GM20000 (cell line): ENCODE results near the gene NANOS2.

Experiments
- DNase-seq: peaks from one replicate; pipeline ENCODE4 v3.0.0; 2012; ENCODE audit warnings: low spot score
- TF ChIP-seq, protein P1 (sequence below): IDR thresholded peaks from 2 replicates; pipeline ENCODE4 v1.5.1; 2012; ENCODE audit warnings: mild to moderate bottlenecking, control low read depth; ENCODE audit errors: extremely low read depth, missing control alignments

Gene NANOS2

DNA sequence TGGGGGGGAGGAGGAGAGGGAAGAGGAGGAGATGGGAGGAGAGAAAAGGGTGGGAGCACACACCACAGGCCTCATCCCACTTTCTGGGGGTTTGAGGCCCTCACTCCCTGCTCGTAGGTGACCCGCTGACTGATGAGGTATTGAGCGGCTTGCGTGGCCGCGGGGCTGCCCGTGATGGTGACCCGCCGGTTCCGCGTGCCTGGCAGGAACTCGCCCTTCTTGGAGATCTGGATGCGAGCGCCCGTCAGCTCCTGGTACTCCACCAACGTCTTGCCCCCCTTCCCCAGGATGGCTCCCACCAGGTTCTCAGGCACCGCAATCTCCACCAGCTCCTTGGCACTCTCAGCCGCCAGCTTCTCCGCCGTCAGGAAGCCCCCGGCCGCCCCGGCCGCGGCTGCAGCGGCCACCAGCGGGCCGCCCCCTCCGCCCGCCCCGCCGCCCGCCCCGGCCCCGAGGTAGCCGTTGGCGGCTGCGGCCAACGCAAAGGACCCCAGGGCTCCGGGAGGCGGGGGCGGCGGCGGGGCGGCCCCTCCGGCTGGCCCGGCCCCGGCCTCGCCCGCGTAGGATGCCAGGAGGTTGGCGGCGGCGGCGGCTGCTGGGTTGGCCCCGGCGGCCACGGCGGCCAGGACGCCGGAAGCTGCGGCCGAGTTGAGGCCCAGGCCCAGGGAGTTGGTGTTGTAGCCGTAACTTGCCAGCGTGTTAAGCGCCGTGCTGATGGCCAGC, 25.4 kb upstream of the NANOS2 start:
- DNase-seq: no peak
- TF ChIP-seq, protein P1, sequence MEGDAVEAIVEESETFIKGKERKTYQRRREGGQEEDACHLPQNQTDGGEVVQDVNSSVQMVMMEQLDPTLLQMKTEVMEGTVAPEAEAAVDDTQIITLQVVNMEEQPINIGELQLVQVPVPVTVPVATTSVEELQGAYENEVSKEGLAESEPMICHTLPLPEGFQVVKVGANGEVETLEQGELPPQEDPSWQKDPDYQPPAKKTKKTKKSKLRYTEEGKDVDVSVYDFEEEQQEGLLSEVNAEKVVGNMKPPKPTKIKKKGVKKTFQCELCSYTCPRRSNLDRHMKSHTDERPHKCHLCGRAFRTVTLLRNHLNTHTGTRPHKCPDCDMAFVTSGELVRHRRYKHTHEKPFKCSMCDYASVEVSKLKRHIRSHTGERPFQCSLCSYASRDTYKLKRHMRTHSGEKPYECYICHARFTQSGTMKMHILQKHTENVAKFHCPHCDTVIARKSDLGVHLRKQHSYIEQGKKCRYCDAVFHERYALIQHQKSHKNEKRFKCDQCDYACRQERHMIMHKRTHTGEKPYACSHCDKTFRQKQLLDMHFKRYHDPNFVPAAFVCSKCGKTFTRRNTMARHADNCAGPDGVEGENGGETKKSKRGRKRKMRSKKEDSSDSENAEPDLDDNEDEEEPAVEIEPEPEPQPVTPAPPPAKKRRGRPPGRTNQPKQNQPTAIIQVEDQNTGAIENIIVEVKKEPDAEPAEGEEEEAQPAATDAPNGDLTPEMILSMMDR: no peak

DNA sequence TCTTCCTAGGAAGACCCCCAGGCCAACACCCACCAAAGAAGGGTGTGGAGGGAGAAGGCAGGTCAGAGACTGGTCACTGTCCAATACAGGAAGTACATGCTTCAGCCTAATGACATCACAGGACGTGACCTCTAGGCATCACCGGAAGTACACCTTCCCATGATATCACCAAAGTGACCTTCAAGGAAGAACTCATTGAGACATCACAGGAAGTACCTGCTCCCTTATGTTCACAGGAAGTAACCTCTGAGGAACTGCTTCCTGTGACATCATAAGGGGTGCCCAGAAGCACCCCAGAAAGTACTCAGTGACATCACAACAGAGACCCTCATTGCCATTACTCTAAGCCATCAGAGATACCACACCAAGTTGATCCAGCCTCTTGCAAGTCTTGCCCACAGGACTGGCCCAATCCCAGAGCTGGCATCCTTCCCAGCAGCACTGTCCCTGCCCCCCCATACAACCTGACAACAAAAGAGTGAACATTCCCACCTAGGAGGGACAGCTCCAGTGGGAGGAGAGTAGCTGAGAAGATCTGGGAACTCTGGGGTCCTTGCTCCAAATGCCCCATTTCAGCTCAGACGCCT, 24.2 kb upstream of the NANOS2 start:
- TF ChIP-seq, protein P1: no peak
- DNase-seq: no peak

DNA sequence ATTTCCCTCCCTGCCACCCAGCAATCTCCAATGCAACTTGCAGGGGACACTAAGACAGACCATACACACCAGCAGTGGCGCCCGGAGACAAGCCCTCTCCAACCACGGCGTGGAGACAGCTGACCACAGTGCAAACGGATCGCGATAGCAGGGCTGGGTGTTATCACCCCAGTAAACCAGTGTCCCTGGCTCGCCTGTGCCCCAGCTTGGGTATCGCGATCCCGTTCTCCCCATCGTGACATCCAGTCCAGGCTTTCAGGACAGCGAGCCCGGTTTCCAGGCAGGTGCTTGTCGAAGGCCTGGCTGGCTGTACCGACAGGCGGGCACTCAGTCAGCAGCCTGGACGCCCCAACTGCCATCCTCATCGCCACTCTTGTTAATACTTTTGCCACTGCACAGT, 20.7 kb upstream of the NANOS2 start:
- DNase-seq: no peak
- TF ChIP-seq, protein P1: no peak

DNA sequence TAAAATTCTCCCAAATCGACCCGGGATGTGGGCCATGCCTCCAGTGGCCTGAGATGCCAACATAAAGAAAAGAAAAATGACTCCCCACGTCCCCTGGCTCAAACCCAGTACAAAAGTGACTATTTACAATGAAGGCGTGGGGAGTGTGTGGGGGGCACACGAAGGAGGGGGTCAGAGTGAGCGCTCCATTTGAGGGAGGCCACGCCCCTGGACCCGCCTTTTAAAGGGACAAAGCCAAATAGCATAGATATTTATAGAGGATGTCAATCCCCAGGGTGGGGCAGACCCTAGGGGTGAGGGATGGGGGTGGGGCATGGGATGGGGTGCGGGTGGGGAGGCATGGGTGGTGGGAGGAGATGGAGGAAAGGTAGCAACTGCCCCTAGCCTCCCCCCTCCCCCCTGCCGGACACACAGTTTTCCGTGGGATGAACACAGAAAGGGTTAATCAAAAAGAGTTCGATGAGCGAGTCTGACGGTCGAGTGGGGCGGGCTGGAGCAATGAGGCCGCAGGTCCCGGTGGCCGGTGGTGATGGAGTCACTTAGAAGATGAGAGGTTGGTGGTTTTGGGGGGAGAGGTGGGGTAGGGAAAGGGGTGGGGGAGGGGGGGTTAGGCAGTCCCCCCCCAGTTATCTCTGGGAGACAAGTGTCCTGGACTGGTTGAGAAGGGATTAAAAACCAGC, 20.1 kb upstream of the NANOS2 start:
- TF ChIP-seq, protein P1: no peak
- no peak for DNase-seq

DNA sequence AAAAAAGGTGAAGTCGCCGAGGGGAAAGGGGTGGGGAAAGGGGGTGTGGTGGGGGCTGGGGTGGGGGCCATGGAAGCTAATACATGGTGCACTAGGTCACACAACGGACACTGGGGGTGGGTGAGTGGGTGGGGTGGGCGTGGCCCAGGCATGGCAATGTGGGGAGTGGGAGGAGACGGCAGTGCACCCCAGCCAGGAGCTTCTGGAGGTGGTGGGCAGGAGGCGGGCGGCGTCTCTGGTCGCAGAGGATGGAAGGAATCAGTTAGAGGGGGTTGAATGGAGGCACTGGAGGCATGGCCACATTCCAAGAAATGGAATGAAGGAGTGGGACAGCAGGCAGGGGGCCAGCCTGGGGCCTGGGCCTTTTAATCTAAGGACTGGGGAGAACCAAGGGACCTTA, 19.2 kb upstream of the NANOS2 start:
- TF ChIP-seq, protein P1: no peak
- no peak for DNase-seq

DNA sequence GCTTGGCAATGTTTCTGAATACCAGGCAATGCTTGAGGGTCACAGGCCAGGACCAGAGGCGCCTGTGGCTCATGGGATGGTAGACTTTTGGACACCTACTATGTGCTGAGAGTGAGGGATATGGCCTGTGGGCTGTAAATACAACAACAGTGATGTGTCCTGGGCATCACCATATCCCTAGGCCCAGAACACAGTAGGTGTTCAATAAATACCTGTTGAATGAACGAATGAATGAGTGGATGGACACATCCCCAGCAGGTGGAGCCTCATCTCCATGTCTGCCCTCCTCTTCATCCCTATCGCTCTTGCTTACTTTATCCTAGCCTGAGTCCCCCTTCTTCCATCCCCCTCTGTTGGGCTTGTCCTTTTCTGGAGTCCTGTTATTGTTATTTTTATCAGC, 16.5 kb upstream of the NANOS2 start:
- TF ChIP-seq, protein P1: no peak
- DNase-seq: no peak

DNA sequence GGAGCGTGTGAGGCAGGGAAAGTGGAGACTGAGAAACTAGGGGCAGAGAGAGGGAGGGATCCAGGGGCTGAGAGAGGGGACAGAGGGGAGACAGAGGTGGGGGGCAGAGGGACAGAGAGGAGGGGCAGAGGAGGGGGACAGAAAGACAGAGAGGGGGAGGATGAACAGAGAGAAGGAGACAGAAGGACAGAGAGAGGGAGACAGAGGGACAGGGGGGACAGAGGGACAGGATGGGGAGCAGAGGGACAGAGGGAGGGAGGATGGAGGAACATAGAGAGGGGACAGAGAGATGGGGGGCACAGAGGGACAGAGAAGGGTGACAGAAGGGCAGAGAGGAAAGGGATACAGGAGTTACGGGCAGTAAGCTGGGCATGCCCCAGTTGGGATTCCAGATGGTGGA, 14.7 kb upstream of the NANOS2 start:
- no peak for DNase-seq
- TF ChIP-seq, protein P1: no peak
